Caco-2 (cell line): ENCODE measurements around the gene ELMO1. TPM values are rescaled to one million over a fixed set of nuclear protein-coding genes. Genes with fewer than 3 reads are reported as not detected.

Experiments
- BruUV-seq: library from RNA; stranded (reverse); fragments of 400-500 nt; replicated peaks from 2 replicates; lab custom pipeline; 2021; lab: Mats Ljungman, UMichigan
- CTCF ChIA-PET: fragments of 300-600 bp; sonication (Branson Sonifier 250); formaldehyde crosslinking; loops from one replicate; lab custom pipeline; 2022; ENCODE audit warnings: antibody characterized with exemption; lab: Charles Lee
- POLR2A ChIA-PET: fragments of 300-600 bp; sonication (Branson Sonifier 250); formaldehyde crosslinking; loops from one replicate; lab custom pipeline; 2022; ENCODE audit warnings: antibody characterized with exemption; lab: Charles Lee
- DNase-seq, 2 experiments: peaks; one replicate each; pipeline versions ENCODE4 v3.0.0 to v3.0.0-alpha.2; 2020 to 2022
- H3K27me3 ChIP-seq: replicated peaks from 2 replicates; pipeline ENCODE4 v1.6.0; 2011; ENCODE audit warnings: low read length; ENCODE audit not compliant: control insufficient read depth, insufficient read depth
- H3K36me3 ChIP-seq: 2 replicates; pipeline ENCODE4 v1.5.1; 2011; ENCODE audit warnings: low read length; ENCODE audit not compliant: control insufficient read depth, insufficient read depth
- H3K4me1 ChIP-seq: fragments of 250-450 bp; sonication (Bioruptor Pico); 2 replicates; pipeline ENCODE4 v1.5.1; 2020; ENCODE audit warnings: mild to moderate bottlenecking
- H3K4me3 ChIP-seq: 2 replicates; pipeline ENCODE4 v1.5.1; 2011; ENCODE audit warnings: low read depth, mild to moderate bottlenecking, control low read depth, low read length
- H3K9me3 ChIP-seq: fragments of 250-450 bp; sonication (Bioruptor Pico); 2 replicates; pipeline ENCODE4 v1.5.1; 2020; ENCODE audit warnings: mild to moderate bottlenecking, moderate library complexity
- H3K27ac Mint-ChIP-seq: one replicate; pipeline ENCODE4 v1.8.0; 2022; ENCODE audit warnings: mixed read lengths; ENCODE audit not compliant: unreplicated experiment
- H3K27me3 Mint-ChIP-seq: one replicate; pipeline ENCODE4 v1.8.0; 2022; ENCODE audit warnings: mixed read lengths; ENCODE audit not compliant: insufficient read depth, unreplicated experiment
- H3K36me3 Mint-ChIP-seq: one replicate; pipeline ENCODE4 v1.8.0; 2022; ENCODE audit warnings: mild to moderate bottlenecking, mixed read lengths; ENCODE audit not compliant: insufficient read depth, unreplicated experiment
- H3K4me1 Mint-ChIP-seq: one replicate; pipeline ENCODE4 v1.8.0; 2022; ENCODE audit warnings: low read depth, mixed read lengths; ENCODE audit not compliant: unreplicated experiment
- H3K4me3 Mint-ChIP-seq: one replicate; pipeline ENCODE4 v1.8.0; 2022; ENCODE audit warnings: mild to moderate bottlenecking, moderate library complexity, mixed read lengths; ENCODE audit not compliant: unreplicated experiment
- H3K9me3 Mint-ChIP-seq: one replicate; pipeline ENCODE4 v1.8.0; 2022; ENCODE audit warnings: mixed read lengths; ENCODE audit not compliant: unreplicated experiment
- CTCF ChIP-seq, 2 experiments: fragments of 200-600 bp in 1 of 2; IDR thresholded peaks; 1 replicate in 1 of 2; 2 replicates in 1 of 2; pipeline versions ENCODE4 v1.5.1 to v1.8.0; 2011 to 2022; ENCODE audit warnings: antibody characterized with exemption in 1 of 2, control low read depth in 1 of 2, inconsistent platforms in 1 of 2, low read depth in 1 of 2, low read length in 1 of 2, mild to moderate bottlenecking in 1 of 2, moderate library complexity in 1 of 2; ENCODE audit not compliant: insufficient read depth in 1 of 2, severe bottlenecking in 1 of 2, unreplicated experiment in 1 of 2
- intact Hi-C: fragments of 100-400 bp; cut with micrococcal nuclease; formaldehyde crosslinking; loops from one replicate; pipeline ENCODE4 v1.10.0; 2022; ENCODE audit not compliant: unreplicated experiment
- total RNA-seq: library from RNA; stranded (reverse); gene quantifications from 2 replicates; pipeline ENCODE4 v1.2.3, GENCODE V29; 2022

ELMO1 gene
- total RNA-seq, 1 experiment from 2014 or later: 0.14 TPM

GRCh38 chr7:37259319-37259821 lies 189.3 kb downstream of the ELMO1 start:
- Mint-ChIP-seq H3K4me3 (no peak overlapping the region), H3K4me1 (no peaks in the 10 kb centered on the region), H3K27me3 (peaks cover 15% of the 10 kb centered on the region), H3K9me3 (no peaks in the 10 kb centered on the region), H3K36me3 (no peaks in the 10 kb centered on the region), H3K27ac (no peak overlapping the region)
- Histone ChIP-seq H3K36me3 (no peaks in the 10 kb centered on the region), H3K27me3 (no peaks in the 10 kb centered on the region; the same call in 1 of the 2 replicates), H3K4me1 (no peaks in the 10 kb centered on the region), H3K9me3 (no peaks in the 10 kb centered on the region), H3K4me3 (no peak overlapping the region)
- no peak for DNase-seq
- CTCF ChIA-PET: no interaction called here
- BruUV-seq: no TSS peak
- TF ChIP-seq CTCF (IDR thresholded peaks at IDR 0.05; ENCODE audit: insufficient read depth in 1 of 2, low read depth in 1 of 2, low read length in 1 of 2, severe bottlenecking in 1 of 2, unreplicated experiment in 1 of 2): no peak
- POLR2A ChIA-PET: no interaction called here
- intact Hi-C loops: no loop called here

- no peaks in the 10 kb centered on the region for H3K4me1 ChIP-seq
- no peak overlapping the region for H3K27ac Mint-ChIP-seq
- no peak for DNase-seq
- H3K9me3 ChIP-seq: no peaks in the 10 kb centered on the region
- no peak for TF ChIP-seq CTCF (IDR thresholded peaks at IDR 0.05; ENCODE audit: insufficient read depth in 1 of 2, low read depth in 1 of 2, low read length in 1 of 2, severe bottlenecking in 1 of 2, unreplicated experiment in 1 of 2)
- BruUV-seq: no TSS peak
- no peaks in the 10 kb centered on the region for H3K36me3 ChIP-seq
- no peak overlapping the region for H3K4me3 Mint-ChIP-seq
- no peaks in the 10 kb centered on the region for H3K36me3 Mint-ChIP-seq
- peaks cover 13% of the 10 kb centered on the region for H3K27me3 Mint-ChIP-seq
- H3K27me3 ChIP-seq: no peaks in the 10 kb centered on the region; the same call in 1 of the 2 replicates
- no peak overlapping the region for H3K4me3 ChIP-seq
- H3K9me3 Mint-ChIP-seq: no peaks in the 10 kb centered on the region
- POLR2A ChIA-PET: no interaction called here
- CTCF ChIA-PET: no interaction called here
- H3K4me1 Mint-ChIP-seq: no peaks in the 10 kb centered on the region
- intact Hi-C loops: no loop called here
Measured at GRCh38 chr7:37256631-37257030, 192.0 kb downstream of the ELMO1 start.

GRCh38 chr7:37255327-37255944 lies 193.2 kb downstream of the ELMO1 start:
- CTCF ChIA-PET: no interaction called here
- Mint-ChIP-seq H3K27ac (no peak overlapping the region), H3K4me1 (no peaks in the 10 kb centered on the region), H3K4me3 (no peak overlapping the region), H3K36me3 (no peaks in the 10 kb centered on the region), H3K27me3 (peaks cover 15% of the 10 kb centered on the region), H3K9me3 (no peaks in the 10 kb centered on the region)
- Histone ChIP-seq H3K9me3 (no peaks in the 10 kb centered on the region), H3K27me3 (no peaks in the 10 kb centered on the region; the same call in 1 of the 2 replicates), H3K36me3 (no peaks in the 10 kb centered on the region), H3K4me1 (no peaks in the 10 kb centered on the region), H3K4me3 (no peak overlapping the region)
- no peak for DNase-seq
- no TSS peak for BruUV-seq
- POLR2A ChIA-PET: no interaction called here
- no peak for TF ChIP-seq CTCF (IDR thresholded peaks at IDR 0.05; ENCODE audit: insufficient read depth in 1 of 2, low read depth in 1 of 2, low read length in 1 of 2, severe bottlenecking in 1 of 2, unreplicated experiment in 1 of 2)
- intact Hi-C loops: no loop called here
